Measurements from ENCODE around the gene TNRC6B.

GRCh38 chr22:40249286-40249685 lies 71.6 kb downstream of the TNRC6B start:
- TF ChIP-seq GATA2 (IDR thresholded peaks at IDR 0.05; ENCODE audit: low read depth, low read length) = no peak
- no peak for TF ChIP-seq GATA3 (IDR thresholded peaks at IDR 0.05; ENCODE audit: low read depth, low read length)
